Osteoblast (primary cell): ENCODE data around the gene NACC2. TPM values are rescaled to one million over a fixed set of nuclear protein-coding genes. Genes with fewer than 3 reads are reported as not detected.
A peak's percentile ranks its signal among the peaks of the same experiment; 100 is the strongest.

Experiments
- DNase-seq: peaks from one replicate; pipeline ENCODE4 v3.0.0; 2011; ENCODE audit warnings: low spot score, mixed read lengths; ENCODE audit not compliant: insufficient read length; ENCODE audit errors: missing footprints
- H2AFZ ChIP-seq: 2 replicates; pipeline ENCODE4 v1.6.0; 2011; ENCODE audit warnings: mild to moderate bottlenecking, low read length
- H3K27ac ChIP-seq: 2 replicates; pipeline ENCODE4 v1.5.1; 2011; ENCODE audit warnings: mild to moderate bottlenecking, low read depth, low read length, moderate library complexity
- H3K27me3 ChIP-seq: 2 replicates; pipeline ENCODE4 v1.6.0; 2012; ENCODE audit warnings: mild to moderate bottlenecking, control low read depth, inconsistent platforms, low read length, moderate library complexity; ENCODE audit not compliant: insufficient read depth
- H3K36me3 ChIP-seq: 2 replicates; pipeline ENCODE4 v1.5.1; 2011; ENCODE audit warnings: mild to moderate bottlenecking, low read length, control low read depth, moderate library complexity; ENCODE audit not compliant: insufficient read depth
- H3K4me1 ChIP-seq: 2 replicates; pipeline ENCODE4 v1.5.1; 2011; ENCODE audit warnings: mild to moderate bottlenecking, low read length, control low read depth, moderate library complexity; ENCODE audit not compliant: insufficient read depth
- H3K4me2 ChIP-seq: 2 replicates; pipeline ENCODE4 v1.6.0; 2011; ENCODE audit warnings: mild to moderate bottlenecking, low read length; ENCODE audit not compliant: insufficient read depth
- H3K4me3 ChIP-seq: fragments of 200-600 bp; sonication (generic); 3 replicates; pipeline ENCODE4 v1.5.1; 2012; ENCODE audit warnings: mild to moderate bottlenecking, low read length, inconsistent platforms; ENCODE audit not compliant: insufficient read depth
- H3K79me2 ChIP-seq: 2 replicates; pipeline ENCODE4 v1.6.0; 2012; ENCODE audit warnings: mild to moderate bottlenecking, low read length, control low read depth, inconsistent platforms; ENCODE audit not compliant: insufficient read depth
- H3K9me3 ChIP-seq: 2 replicates; pipeline ENCODE4 v1.5.1; 2011; ENCODE audit warnings: low read depth, low read length, control low read depth
- H4K20me1 ChIP-seq: 2 replicates; pipeline ENCODE4 v1.6.0; 2012; ENCODE audit warnings: mild to moderate bottlenecking, low read length, control low read depth; ENCODE audit not compliant: insufficient read depth
- CTCF ChIP-seq: IDR thresholded peaks from 2 replicates; pipeline ENCODE4 v1.5.1; 2011; ENCODE audit warnings: mild to moderate bottlenecking, low read depth, low read length, moderate library complexity; ENCODE audit errors: extremely low read depth
- total RNA-seq: library from RNA; depleted of rRNA; stranded (reverse); fragments of >200 nt; gene quantifications from 2 replicates; pipeline ENCODE4 v1.2.3, GENCODE V29; 2012

The NACC2 gene
- total RNA-seq, 1 donor, result 32.9 TPM

- peaks cover 75% of the 10 kb centered on the region for H3K79me2 ChIP-seq
- TF ChIP-seq CTCF, result no peak
These were observed 40.9 kb downstream of the NACC2 start for GRCh38 chr9:136054146-136054545.

GRCh38 chr9:136053757-136054142 is 41.3 kb downstream of the NACC2 start:
- H3K4me2 ChIP-seq, result peak overlapping the region; percentile 81
- H3K27me3 ChIP-seq, result no peaks in the 10 kb centered on the region
- peak; percentile 84 for DNase-seq
- H3K36me3 ChIP-seq, result peaks cover 6% of the 10 kb centered on the region
- peaks cover 75% of the 10 kb centered on the region for H3K79me2 ChIP-seq
- H3K27ac ChIP-seq, result peak overlapping the region; percentile 80
- H3K4me1 ChIP-seq, result peaks cover 19% of the 10 kb centered on the region
- no peak overlapping the region for H3K4me3 ChIP-seq
- H4K20me1 ChIP-seq, result peaks cover 14% of the 10 kb centered on the region
- no peak for TF ChIP-seq CTCF
- no peaks in the 10 kb centered on the region for H3K9me3 ChIP-seq
- no peak overlapping the region for H2AFZ ChIP-seq

More at GRCh38 chr9:136054146-136054545, 40.9 kb downstream of the NACC2 start:
- H2AFZ ChIP-seq, result no peak overlapping the region
- H3K27ac ChIP-seq, result peak overlapping the region; percentile 80
- peak; percentile 42 for DNase-seq
- H3K36me3 ChIP-seq, result peaks cover 5% of the 10 kb centered on the region
- no peak overlapping the region for H3K4me3 ChIP-seq
- no peak overlapping the region for H3K4me2 ChIP-seq
- no peaks in the 10 kb centered on the region for H3K9me3 ChIP-seq
- peaks cover 19% of the 10 kb centered on the region for H3K4me1 ChIP-seq
- H3K27me3 ChIP-seq, result no peaks in the 10 kb centered on the region
- H4K20me1 ChIP-seq, result peaks cover 12% of the 10 kb centered on the region

GRCh38 chr9:136052991-136053756 is 41.9 kb downstream of the NACC2 start:
- peaks cover 15% of the 10 kb centered on the region for H4K20me1 ChIP-seq
- TF ChIP-seq CTCF, result no peak
- H3K4me1 ChIP-seq, result peaks cover 19% of the 10 kb centered on the region
- peak overlapping the region; percentile 81 for H3K4me2 ChIP-seq
- peak; percentile 95 for DNase-seq
- peaks cover 6% of the 10 kb centered on the region for H3K36me3 ChIP-seq
- H3K79me2 ChIP-seq, result peaks cover 74% of the 10 kb centered on the region
- H3K27ac ChIP-seq, result peak overlapping the region; percentile 80
- H3K9me3 ChIP-seq, result no peaks in the 10 kb centered on the region
- peak overlapping the region; percentile 79 for H3K4me3 ChIP-seq
- H3K27me3 ChIP-seq, result no peaks in the 10 kb centered on the region
- H2AFZ ChIP-seq, result no peak overlapping the region

GRCh38 chr9:136052472-136052880 is 42.6 kb downstream of the NACC2 start:
- peak overlapping the region; percentile 79 for H3K4me3 ChIP-seq
- H3K36me3 ChIP-seq, result peaks cover 10% of the 10 kb centered on the region
- H3K4me1 ChIP-seq, result peaks cover 19% of the 10 kb centered on the region
- H3K27me3 ChIP-seq, result no peaks in the 10 kb centered on the region
- peaks cover 74% of the 10 kb centered on the region for H3K79me2 ChIP-seq
- peak overlapping the region; percentile 81 for H3K4me2 ChIP-seq
- H4K20me1 ChIP-seq, result peaks cover 21% of the 10 kb centered on the region
- H3K9me3 ChIP-seq, result no peaks in the 10 kb centered on the region
- peak; percentile 95 for DNase-seq
- H2AFZ ChIP-seq, result no peak overlapping the region
- no peak for TF ChIP-seq CTCF
- peak overlapping the region; percentile 80 for H3K27ac ChIP-seq
